ENCODE results near the gene MACROD1.
"Not testable (repeated sequence)": the region's sequence is repeated elsewhere in the genome, so short reads cannot be mapped to it uniquely, and the experiment has no call there.

Gene MACROD1

DNA sequence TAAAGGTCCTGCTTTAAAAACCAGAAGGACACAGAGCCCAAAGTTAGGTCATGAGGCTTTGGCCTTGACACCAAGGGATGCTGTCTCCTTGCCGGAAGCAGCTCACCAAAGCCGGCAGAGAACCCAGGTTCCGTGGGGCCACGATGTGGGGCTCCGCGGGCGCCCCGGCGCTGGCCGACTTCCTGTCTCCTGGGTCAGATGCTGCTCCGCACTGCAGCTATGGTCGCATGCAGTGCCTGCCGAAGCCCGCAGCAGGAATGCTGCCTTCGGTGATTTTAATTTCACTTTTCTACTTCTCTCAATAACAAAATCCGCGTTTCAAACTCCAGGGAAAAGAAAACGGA is 180.1 kb downstream of the MACROD1 start:
- Histone ChIP-seq H3K27ac (peak overlapping the region; percentile 77 to 88), H3K27me3 (no peaks in the 10 kb centered on the region), H3K4me3 (peak overlapping the region; percentile 69 to 97), H3K36me3 (peaks cover 4 to 27% (median 7%) of the 10 kb centered on the region in 3 donors), H3K4me1 (peaks cover 0 to 23% (median 18%) of the 10 kb centered on the region in 4 donors), H3K9me3 (no peaks in the 10 kb centered on the region)
- TF ChIP-seq, protein P1, sequence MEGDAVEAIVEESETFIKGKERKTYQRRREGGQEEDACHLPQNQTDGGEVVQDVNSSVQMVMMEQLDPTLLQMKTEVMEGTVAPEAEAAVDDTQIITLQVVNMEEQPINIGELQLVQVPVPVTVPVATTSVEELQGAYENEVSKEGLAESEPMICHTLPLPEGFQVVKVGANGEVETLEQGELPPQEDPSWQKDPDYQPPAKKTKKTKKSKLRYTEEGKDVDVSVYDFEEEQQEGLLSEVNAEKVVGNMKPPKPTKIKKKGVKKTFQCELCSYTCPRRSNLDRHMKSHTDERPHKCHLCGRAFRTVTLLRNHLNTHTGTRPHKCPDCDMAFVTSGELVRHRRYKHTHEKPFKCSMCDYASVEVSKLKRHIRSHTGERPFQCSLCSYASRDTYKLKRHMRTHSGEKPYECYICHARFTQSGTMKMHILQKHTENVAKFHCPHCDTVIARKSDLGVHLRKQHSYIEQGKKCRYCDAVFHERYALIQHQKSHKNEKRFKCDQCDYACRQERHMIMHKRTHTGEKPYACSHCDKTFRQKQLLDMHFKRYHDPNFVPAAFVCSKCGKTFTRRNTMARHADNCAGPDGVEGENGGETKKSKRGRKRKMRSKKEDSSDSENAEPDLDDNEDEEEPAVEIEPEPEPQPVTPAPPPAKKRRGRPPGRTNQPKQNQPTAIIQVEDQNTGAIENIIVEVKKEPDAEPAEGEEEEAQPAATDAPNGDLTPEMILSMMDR (IDR thresholded peaks at IDR 0.05) = no peak
- intact Hi-C loops (cut with DNase I; ENCODE audit: low total_unique reads) = no loop called here
- no peak for DNase-seq

DNA sequence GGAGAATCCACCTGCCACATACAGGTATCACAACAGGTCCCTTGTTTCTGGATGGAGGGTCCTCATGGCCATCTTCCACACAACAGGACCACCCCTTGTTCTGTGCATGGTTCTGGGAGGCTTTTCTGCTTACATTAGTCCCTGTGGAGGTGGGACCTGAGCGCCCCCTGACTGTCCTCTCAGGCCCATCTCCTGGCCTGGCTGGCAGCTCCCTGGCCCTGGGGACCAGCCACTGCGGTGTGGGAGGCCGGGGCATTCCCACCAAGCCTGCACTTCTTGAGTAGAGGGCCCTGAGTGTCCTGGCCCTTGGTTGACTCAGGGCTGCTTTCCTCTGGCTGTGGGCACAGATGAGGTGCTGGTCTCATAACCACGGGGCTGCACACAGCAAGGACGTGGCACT is 186.5 kb downstream of the MACROD1 start:
- Histone ChIP-seq H3K9me3 (no peaks in the 10 kb centered on the region), H3K4me1 (peaks cover 0 to 29% (median 21%) of the 10 kb centered on the region in 4 donors), H3K27me3 (no peaks in the 10 kb centered on the region), H3K4me3 (no peak overlapping the region), H3K27ac (no peak overlapping the region), H3K36me3 (peaks cover 0 to 10% (median 6%) of the 10 kb centered on the region in 3 donors)
- no peak for DNase-seq
- TF ChIP-seq, protein P1 (IDR thresholded peaks at IDR 0.05) = no peak
- intact Hi-C loops (cut with DNase I; ENCODE audit: low total_unique reads) = no loop called here

DNA sequence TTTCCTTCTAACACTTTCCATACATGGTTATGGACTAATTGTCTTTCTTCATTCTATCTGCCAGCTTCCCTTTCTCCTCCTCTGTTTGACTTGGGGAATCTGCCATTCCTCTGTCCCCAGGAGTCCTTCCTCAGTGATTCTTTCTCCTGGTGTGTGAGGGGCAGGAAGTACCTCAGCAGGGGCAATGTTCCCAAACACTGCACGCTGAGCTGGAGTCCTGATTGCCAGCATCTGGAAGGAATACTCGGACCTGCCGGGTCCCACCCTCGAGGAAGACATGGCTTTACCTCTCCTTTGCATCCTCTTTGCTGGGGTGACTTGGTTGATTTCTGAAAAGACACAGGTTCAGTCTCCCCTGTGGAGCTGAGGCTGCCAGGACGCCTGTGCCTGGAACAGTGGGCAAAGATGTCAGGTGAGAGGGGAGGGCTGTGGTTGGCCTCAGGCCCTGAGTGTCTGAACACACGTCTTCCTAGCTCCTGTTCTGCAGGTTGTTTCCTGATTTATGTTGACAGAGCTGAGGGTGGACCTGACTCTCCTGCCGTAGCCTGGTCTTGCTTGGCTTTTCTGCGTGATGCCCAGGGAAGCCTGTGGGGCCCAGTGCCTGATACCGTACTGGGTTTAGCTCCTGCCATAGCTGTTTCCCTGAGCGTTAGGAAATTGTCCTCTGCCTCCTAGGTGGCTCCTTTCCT is 187.2 kb downstream of the MACROD1 start:
- intact Hi-C loops (cut with DNase I; ENCODE audit: low total_unique reads) = no loop called here
- Histone ChIP-seq H3K4me1 (peaks cover 0 to 29% (median 25%) of the 10 kb centered on the region in 4 donors), H3K4me3 (no peak overlapping the region), H3K36me3 (peaks cover 0 to 10% (median 6%) of the 10 kb centered on the region in 3 donors), H3K27ac (no peak overlapping the region), H3K27me3 (no peaks in the 10 kb centered on the region), H3K9me3 (no peaks in the 10 kb centered on the region)
- DNase-seq = no peak
- TF ChIP-seq, protein P1 (IDR thresholded peaks at IDR 0.05) = no peak

DNA sequence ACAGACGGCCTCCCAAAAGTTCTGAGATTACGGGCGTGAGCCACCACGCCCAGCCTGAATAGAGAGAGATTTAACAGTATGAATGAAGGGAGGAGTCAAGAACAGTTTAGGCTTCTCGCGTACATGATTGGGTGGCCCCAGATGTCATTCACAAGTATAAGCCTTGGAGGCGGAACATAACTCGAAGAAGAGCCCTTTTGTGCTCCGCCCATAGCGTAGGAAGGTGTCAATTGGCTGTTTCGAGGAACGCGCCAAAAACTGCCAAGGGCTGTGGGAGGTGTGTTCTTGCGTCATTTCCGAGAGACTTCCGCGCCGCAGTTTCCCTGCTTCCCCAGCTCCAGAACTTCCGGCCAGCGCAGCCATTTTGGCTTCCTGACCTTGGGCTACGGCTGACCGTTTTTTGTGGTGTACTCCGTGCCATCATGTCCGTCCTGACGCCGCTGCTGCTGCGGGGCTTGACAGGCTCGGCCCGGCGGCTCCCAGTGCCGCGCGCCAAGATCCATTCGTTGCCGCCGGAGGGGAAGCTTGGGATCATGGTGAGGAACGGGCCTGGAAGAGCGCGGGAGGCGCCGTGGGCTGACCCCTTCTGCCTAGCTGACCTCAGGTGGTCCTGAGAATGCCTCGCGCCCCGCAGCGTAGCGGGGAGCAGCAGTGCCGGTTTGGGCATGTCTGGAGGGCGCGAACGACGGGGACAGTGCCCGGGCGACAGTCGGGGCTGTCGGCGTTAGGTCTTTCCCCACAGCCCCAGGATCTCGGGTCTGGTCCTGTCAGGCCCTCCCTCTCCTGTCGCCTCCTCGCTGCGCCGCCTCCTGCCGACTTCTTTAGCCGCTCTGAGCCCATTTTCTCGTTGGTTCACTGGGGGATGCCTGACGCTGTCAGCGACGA is 191.4 kb downstream of the MACROD1 start, which contains the start of gene COX8A:
TSS of gene COX8A (plus strand) at position 362 of the 885 bp plus-strand sequence. CDS start at position 423, 61 bp downstream.
- Histone ChIP-seq H3K27ac (peak within 1 kb of the TSS; percentile 89 to 98), H3K27me3 (peaks cover 0 to 13% of the 10 kb centered on the region in 2 donors), H3K4me3 (peak within 1 kb of the TSS; percentile 70 to 97), H3K4me1 (peaks cover 0 to 29% (median 26%) of the 10 kb centered on the region in 4 donors), H3K36me3 (peaks cover 0 to 10% (median 6%) of the 10 kb centered on the region in 3 donors), H3K9me3 (no peaks in the 10 kb centered on the region)
- peak; percentile 99 for DNase-seq
- intact Hi-C loops (cut with DNase I; ENCODE audit: low total_unique reads) = no loop called here
- TF ChIP-seq, protein P1 (IDR thresholded peaks at IDR 0.05) = peak in 1 of 2 experiments; percentile 14

DNA sequence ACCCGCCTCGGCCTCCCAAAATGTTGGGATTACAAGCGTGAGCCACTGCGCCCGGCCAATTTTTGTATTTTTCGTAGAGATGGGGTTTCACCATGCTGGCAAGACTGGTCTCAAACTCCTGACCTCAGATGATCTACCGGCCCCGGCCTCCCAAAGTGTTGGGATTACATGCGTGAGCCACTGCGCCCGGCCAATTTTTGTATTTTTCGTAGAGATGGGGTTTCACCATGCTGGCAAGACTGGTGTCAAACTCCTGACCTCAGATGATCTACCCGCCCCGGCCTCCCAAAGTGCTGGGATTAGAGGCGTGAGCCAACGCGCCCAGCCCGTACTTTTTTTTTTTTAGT is 192.0 kb downstream of the MACROD1 start:
- H3K4me3 ChIP-seq = peak overlapping the region in 1 of 2 donors; percentile 70
- peaks cover 0 to 19% of the 10 kb centered on the region in 2 donors for H3K27me3 ChIP-seq
- H3K27ac ChIP-seq; intact Hi-C loops (cut with DNase I; ENCODE audit: low total_unique reads); H3K9me3 ChIP-seq; DNase-seq: not testable (repeated sequence)
- peaks cover 0 to 29% (median 26%) of the 10 kb centered on the region in 4 donors for H3K4me1 ChIP-seq
- H3K36me3 ChIP-seq = peaks cover 0 to 10% (median 3%) of the 10 kb centered on the region in 3 donors

DNA sequence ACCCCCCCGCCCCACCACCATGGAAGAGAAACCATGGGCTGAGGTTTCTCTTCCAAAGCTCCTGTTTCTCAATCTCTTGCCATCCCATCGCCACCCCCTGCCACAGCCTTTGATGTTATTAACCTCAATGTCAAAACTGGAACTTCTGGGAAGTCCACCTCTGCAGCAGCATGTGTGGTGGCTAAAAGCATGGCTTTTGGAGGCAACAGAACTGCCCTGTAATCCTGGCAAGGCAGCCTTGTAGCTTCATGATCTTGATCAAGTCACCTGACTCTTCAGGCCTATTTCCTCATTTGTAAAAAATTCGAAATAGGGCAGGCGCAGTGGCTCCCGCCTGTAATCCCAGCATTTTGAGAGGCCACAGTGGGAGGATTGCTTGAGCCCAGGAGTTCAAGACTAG is 195.0 kb downstream of the MACROD1 start:
- intact Hi-C loops (cut with DNase I; ENCODE audit: low total_unique reads) = no loop called here
- Histone ChIP-seq H3K36me3 (peaks cover 0 to 3% (median 0%) of the 10 kb centered on the region in 3 donors), H3K9me3 (no peaks in the 10 kb centered on the region), H3K4me1 (peaks cover 0 to 15% (median 11%) of the 10 kb centered on the region in 4 donors), H3K27me3 (peaks cover 0 to 19% of the 10 kb centered on the region in 2 donors), H3K4me3 (no peak overlapping the region), H3K27ac (no peak overlapping the region)
- TF ChIP-seq, protein P1 (IDR thresholded peaks at IDR 0.05) = no peak
- no peak for DNase-seq

Data from tibial artery (tissue), 4 donors.